Glutamatergic neuron (in vitro differentiated cells): ENCODE measurements around the gene CAMTA1. TPM values are rescaled to one million over a fixed set of nuclear protein-coding genes. Genes with fewer than 3 reads are reported as not detected.

Source experiments
- DNase-seq: peaks from one replicate; pipeline ENCODE4 v3.0.0; 2022
- H3K27ac Mint-ChIP-seq: one replicate; pipeline ENCODE4 v1.8.0; 2020; ENCODE audit warnings: mild to moderate bottlenecking, mixed read lengths, inconsistent platforms; ENCODE audit not compliant: unreplicated experiment
- H3K27me3 Mint-ChIP-seq: one replicate; pipeline ENCODE4 v1.8.0; 2020; ENCODE audit warnings: mild to moderate bottlenecking, moderate library complexity, mixed read lengths, inconsistent platforms; ENCODE audit not compliant: unreplicated experiment
- H3K36me3 Mint-ChIP-seq: one replicate; pipeline ENCODE4 v1.8.0; 2020; ENCODE audit warnings: mild to moderate bottlenecking, mixed read lengths, inconsistent platforms; ENCODE audit not compliant: unreplicated experiment
- H3K4me1 Mint-ChIP-seq: one replicate; pipeline ENCODE4 v1.8.0; 2020; ENCODE audit warnings: mild to moderate bottlenecking, low read depth, mixed read lengths, inconsistent platforms; ENCODE audit not compliant: unreplicated experiment
- H3K4me3 Mint-ChIP-seq: one replicate; pipeline ENCODE4 v1.8.0; 2020; ENCODE audit warnings: mild to moderate bottlenecking, mixed read lengths, inconsistent platforms; ENCODE audit not compliant: unreplicated experiment
- H3K9me3 Mint-ChIP-seq: one replicate; pipeline ENCODE4 v1.8.0; 2020; ENCODE audit warnings: mild to moderate bottlenecking, moderate library complexity, mixed read lengths, inconsistent platforms; ENCODE audit not compliant: unreplicated experiment
- total RNA-seq: library from RNA; stranded (reverse); fragmentation: NEBNext Ultra II Directional; extraction: Animal tissue kit (Norgen Biotek cat#: 25700); gene quantifications from one replicate; pipeline ENCODE4 v1.2.1, GENCODE V29; 2021; ENCODE audit not compliant: unreplicated experiment
- TF ChIP-seq, protein P1 (sequence below): fragments of 200-600 bp; sonication (generic); IDR thresholded peaks from one replicate; pipeline ENCODE4 v1.5.0; 2021; ENCODE audit not compliant: partially characterized antibody, unreplicated experiment

CAMTA1 gene
- total RNA-seq, 1 donor from 2014 or later, result 77.2 TPM

DNA sequence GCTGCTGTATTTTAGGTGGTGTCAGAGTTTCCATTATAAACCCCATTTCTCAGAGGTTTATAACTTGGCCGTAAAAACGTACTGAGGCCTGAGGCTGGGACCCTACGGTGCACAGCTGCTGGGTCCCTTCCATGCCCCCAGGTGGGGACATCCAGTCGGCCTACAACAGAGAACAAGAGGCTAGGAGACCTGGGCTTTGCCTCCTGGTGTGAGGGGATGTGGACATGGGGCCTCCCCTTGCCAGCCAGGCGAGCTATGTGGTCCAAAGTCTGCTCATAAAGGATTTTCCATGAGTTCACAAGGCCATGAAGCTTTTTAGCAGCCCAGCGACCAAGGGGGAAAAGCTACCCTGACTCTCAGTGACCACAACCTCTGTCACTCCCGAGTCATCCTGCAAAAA lies 724.3 kb downstream of the CAMTA1 start:
- TF ChIP-seq, protein P1, sequence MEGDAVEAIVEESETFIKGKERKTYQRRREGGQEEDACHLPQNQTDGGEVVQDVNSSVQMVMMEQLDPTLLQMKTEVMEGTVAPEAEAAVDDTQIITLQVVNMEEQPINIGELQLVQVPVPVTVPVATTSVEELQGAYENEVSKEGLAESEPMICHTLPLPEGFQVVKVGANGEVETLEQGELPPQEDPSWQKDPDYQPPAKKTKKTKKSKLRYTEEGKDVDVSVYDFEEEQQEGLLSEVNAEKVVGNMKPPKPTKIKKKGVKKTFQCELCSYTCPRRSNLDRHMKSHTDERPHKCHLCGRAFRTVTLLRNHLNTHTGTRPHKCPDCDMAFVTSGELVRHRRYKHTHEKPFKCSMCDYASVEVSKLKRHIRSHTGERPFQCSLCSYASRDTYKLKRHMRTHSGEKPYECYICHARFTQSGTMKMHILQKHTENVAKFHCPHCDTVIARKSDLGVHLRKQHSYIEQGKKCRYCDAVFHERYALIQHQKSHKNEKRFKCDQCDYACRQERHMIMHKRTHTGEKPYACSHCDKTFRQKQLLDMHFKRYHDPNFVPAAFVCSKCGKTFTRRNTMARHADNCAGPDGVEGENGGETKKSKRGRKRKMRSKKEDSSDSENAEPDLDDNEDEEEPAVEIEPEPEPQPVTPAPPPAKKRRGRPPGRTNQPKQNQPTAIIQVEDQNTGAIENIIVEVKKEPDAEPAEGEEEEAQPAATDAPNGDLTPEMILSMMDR, result no peak
- Mint-ChIP-seq H3K4me1 (peaks cover 8% of the 10 kb centered on the region), H3K9me3 (peaks cover 4% of the 10 kb centered on the region), H3K4me3 (no peak overlapping the region), H3K27me3 (no peaks in the 10 kb centered on the region), H3K27ac (no peak overlapping the region), H3K36me3 (no peaks in the 10 kb centered on the region)
- DNase-seq, result no peak

DNA sequence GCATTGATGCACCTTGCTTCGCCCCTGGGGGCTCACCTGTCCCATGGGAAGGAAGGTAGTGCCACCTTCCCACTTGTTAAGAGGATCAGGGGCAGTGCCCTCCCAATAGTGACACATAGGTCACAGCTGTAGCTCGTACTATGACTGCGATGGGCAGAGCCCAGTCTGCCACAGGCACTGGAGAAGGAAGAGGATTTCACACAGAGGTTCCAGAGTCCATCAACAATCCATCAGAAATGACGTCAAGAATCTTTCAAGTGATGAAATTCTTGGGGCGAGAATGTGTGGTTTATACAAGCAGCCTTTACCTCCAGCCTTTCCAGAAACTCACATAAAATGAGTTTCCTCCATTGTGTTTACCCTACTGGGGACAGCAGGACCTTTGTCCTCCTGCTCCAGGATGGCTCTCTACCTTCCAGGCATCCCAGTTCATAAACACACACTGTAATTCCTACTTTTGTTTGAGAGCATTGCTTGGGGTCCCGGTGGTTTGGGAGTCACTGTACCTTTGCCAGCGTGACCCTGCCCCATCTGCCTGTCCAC lies 725.2 kb downstream of the CAMTA1 start:
- TF ChIP-seq, protein P1, result no peak
- Mint-ChIP-seq H3K36me3 (no peaks in the 10 kb centered on the region), H3K4me3 (no peak overlapping the region), H3K4me1 (peaks cover 8% of the 10 kb centered on the region), H3K27me3 (no peaks in the 10 kb centered on the region), H3K27ac (no peak overlapping the region), H3K9me3 (peaks cover 4% of the 10 kb centered on the region)
- DNase-seq, result no peak

DNA sequence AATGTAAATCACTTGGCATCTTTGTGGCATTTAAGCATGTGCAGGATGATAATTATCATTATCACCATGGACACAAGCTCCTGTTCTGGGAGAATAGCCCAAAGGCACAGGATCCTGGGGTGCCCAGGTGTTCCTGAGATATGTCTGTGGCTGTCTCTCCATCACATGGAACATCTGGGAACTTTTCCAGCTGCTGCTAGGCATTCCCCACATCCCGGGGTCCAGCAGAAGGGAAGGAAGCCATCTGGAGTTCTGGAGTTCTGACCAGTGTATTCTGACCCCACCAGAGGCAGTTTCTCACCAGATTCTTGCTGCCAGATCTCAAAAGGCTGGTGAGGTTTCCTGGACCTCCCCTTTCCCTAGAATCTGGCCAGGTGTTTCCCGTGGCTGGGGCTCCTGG lies 726.1 kb downstream of the CAMTA1 start:
- Mint-ChIP-seq H3K9me3 (peaks cover 4% of the 10 kb centered on the region), H3K36me3 (no peaks in the 10 kb centered on the region), H3K27ac (no peak overlapping the region), H3K27me3 (no peaks in the 10 kb centered on the region), H3K4me3 (no peak overlapping the region), H3K4me1 (peaks cover 11% of the 10 kb centered on the region)
- TF ChIP-seq, protein P1, result no peak
- no peak for DNase-seq

DNA sequence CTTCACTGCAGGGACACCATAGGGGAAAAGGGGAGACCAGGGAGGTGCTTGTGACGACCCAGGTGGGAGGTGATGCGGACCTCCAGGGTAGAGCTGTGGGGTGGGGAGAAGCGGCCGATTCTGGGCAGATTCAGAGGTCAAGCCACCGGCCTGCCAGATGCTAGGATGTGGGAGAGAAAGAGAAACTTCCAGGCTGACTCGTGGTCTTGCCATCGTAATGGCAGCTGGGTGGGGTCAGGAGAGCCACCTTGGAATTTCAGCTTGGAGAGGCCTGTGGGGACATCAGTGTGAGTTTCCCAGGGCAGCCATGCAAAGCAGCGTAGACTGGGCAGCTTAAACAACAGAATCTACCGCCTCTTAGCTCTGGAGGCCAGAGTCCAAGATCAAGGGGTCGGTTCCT lies 727.8 kb downstream of the CAMTA1 start:
- Mint-ChIP-seq H3K27ac (no peak overlapping the region), H3K4me3 (no peak overlapping the region), H3K4me1 (peaks cover 18% of the 10 kb centered on the region), H3K9me3 (peaks cover 4% of the 10 kb centered on the region), H3K27me3 (no peaks in the 10 kb centered on the region), H3K36me3 (no peaks in the 10 kb centered on the region)
- TF ChIP-seq, protein P1, result no peak
- no peak for DNase-seq

DNA sequence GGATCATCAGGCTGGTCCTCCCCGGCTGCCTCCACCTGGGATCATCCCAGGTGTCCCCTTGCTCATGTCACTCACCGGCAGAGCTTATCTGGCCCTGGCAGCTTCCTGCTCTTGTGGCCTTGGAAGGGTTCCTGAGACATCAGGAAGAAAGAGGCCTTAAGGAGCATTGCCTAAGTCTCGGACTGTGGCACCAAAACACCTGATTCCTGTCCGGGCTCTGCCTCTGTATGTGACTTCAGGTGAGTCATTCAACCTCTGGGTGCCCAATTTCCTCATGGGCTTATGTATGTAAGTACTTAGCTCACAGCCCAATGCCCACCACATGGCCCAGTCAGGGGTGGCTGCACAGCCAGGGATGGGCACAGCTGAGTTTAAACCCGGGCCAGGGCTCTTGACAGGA lies 729.9 kb downstream of the CAMTA1 start:
- Mint-ChIP-seq H3K27ac (no peak overlapping the region), H3K27me3 (no peaks in the 10 kb centered on the region)
- TF ChIP-seq, protein P1, result no peak

More for the DNA sequence above, 729.9 kb downstream of the CAMTA1 start:
- no peak overlapping the region for H3K4me3 Mint-ChIP-seq
- peaks cover 18% of the 10 kb centered on the region for H3K4me1 Mint-ChIP-seq
- no peaks in the 10 kb centered on the region for H3K36me3 Mint-ChIP-seq
- no peak for DNase-seq
- H3K9me3 Mint-ChIP-seq, result peaks cover 8% of the 10 kb centered on the region
